Progenitor cell of endocrine pancreas (in vitro differentiated cells): ENCODE data around the gene FBN1. TPM values are rescaled to one million over a fixed set of nuclear protein-coding genes. Genes with fewer than 3 reads are reported as not detected.

Experiments
- DNase-seq: peaks from one replicate; pipeline ENCODE4 v3.0.0; 2021; ENCODE audit warnings: low spot score; ENCODE audit not compliant: unreplicated experiment
- H3K27ac Mint-ChIP-seq: 2 replicates; pipeline ENCODE4 v1.8.0; 2021; ENCODE audit warnings: mild to moderate bottlenecking, moderate library complexity, mixed read lengths
- H3K27me3 Mint-ChIP-seq: 2 replicates; pipeline ENCODE4 v1.8.0; 2021; ENCODE audit warnings: mixed read lengths
- H3K36me3 Mint-ChIP-seq: 2 replicates; pipeline ENCODE4 v1.8.0; 2022; ENCODE audit warnings: mixed read lengths; ENCODE audit not compliant: insufficient read depth
- H3K4me1 Mint-ChIP-seq: 2 replicates; pipeline ENCODE4 v1.8.0; 2021; ENCODE audit warnings: low read depth, mixed read lengths
- H3K4me3 Mint-ChIP-seq: 2 replicates; pipeline ENCODE4 v1.8.0; 2021; ENCODE audit warnings: low read depth, mild to moderate bottlenecking, moderate library complexity, mixed read lengths
- H3K9me3 Mint-ChIP-seq: 2 replicates; pipeline ENCODE4 v1.8.0; 2021; ENCODE audit warnings: low read depth, mixed read lengths
- total RNA-seq: library from RNA; stranded (reverse); gene quantifications from 2 replicates; pipeline ENCODE4 v1.2.1, GENCODE V29; 2021
- TF ChIP-seq, protein P1 (sequence below): fragments of 200-600 bp; sonication (generic); IDR thresholded peaks from one replicate; pipeline ENCODE4 v1.5.0; 2021; ENCODE audit warnings: antibody characterized with exemption, mild to moderate bottlenecking; ENCODE audit not compliant: unreplicated experiment

Gene FBN1
- total RNA-seq, 1 donor from 2014 or later: 3.3 TPM

DNA sequence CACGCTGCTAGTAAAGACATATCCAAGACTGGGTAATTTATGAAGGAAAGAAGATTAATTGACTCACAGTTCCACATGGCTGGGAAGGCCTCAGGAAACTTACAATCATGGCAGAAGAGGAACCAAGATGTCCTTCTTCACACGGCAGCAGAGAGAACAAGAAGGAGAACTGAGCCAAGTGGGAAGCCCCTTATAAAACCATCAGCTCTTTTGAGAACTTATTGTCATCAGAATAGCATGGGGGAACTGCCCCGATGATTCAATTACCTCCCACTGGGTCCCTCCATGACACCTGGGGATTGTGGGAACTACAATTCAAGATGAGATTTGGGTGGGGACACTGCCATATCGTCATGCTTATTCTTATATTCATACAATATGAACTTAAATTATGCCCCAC, 265.3 kb downstream of the FBN1 start:
- TF ChIP-seq, protein P1, sequence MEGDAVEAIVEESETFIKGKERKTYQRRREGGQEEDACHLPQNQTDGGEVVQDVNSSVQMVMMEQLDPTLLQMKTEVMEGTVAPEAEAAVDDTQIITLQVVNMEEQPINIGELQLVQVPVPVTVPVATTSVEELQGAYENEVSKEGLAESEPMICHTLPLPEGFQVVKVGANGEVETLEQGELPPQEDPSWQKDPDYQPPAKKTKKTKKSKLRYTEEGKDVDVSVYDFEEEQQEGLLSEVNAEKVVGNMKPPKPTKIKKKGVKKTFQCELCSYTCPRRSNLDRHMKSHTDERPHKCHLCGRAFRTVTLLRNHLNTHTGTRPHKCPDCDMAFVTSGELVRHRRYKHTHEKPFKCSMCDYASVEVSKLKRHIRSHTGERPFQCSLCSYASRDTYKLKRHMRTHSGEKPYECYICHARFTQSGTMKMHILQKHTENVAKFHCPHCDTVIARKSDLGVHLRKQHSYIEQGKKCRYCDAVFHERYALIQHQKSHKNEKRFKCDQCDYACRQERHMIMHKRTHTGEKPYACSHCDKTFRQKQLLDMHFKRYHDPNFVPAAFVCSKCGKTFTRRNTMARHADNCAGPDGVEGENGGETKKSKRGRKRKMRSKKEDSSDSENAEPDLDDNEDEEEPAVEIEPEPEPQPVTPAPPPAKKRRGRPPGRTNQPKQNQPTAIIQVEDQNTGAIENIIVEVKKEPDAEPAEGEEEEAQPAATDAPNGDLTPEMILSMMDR: no peak
- no peak overlapping the region for H3K27ac Mint-ChIP-seq
- DNase-seq: no peak
- H3K4me3 Mint-ChIP-seq: no peak overlapping the region
- no peaks in the 10 kb centered on the region for H3K4me1 Mint-ChIP-seq
- no peaks in the 10 kb centered on the region for H3K27me3 Mint-ChIP-seq
- H3K36me3 Mint-ChIP-seq: no peaks in the 10 kb centered on the region
- peaks cover 7% of the 10 kb centered on the region for H3K9me3 Mint-ChIP-seq

DNA sequence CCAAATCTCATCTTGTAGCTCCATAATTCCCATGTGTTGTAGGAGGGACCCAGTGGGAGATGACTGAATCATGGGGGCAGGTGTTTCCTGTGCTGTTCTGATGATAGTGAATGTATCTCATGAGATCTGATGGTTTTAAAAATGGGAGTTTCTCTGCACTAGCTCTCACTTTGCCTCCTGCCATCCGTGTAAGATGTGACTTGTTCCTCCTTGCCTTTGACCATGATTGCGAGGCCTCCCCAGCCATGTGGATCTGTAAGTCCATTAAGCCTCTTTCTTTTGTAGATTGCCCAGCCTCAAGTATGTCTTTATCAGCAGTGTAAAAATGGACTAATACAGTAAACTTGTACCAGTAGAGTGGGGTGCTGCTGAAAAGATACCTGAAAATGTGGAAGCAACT, 269.7 kb downstream of the FBN1 start:
- no peak for DNase-seq
- TF ChIP-seq, protein P1: no peak
- Mint-ChIP-seq H3K27me3 (peaks cover 5% of the 10 kb centered on the region), H3K4me3 (no peak overlapping the region), H3K4me1 (no peaks in the 10 kb centered on the region), H3K9me3 (peaks cover 7% of the 10 kb centered on the region), H3K27ac (no peak overlapping the region), H3K36me3 (no peaks in the 10 kb centered on the region)

DNA sequence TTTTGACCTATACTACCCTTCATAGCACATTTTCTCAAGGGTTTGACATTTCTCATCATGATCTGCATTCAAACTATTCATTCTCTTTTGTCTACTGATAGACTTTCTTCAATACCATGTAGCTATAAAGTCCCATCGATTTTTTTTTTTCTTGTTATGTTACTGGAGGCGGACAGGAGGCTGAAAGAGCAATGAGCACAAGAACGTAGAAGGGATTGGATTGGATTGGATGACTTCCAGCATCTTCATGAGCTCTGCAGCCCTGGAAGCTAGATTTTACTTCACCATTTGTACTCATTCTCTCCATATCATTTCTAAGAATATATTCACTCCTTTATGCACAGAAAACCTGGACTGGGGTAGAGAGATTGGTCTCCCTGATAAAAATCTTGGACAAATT, 271.0 kb downstream of the FBN1 start:
- Mint-ChIP-seq H3K27ac (no peak overlapping the region), H3K9me3 (peaks cover 7% of the 10 kb centered on the region), H3K4me3 (no peak overlapping the region), H3K4me1 (no peaks in the 10 kb centered on the region), H3K36me3 (no peaks in the 10 kb centered on the region), H3K27me3 (peaks cover 5% of the 10 kb centered on the region)
- TF ChIP-seq, protein P1: no peak
- no peak for DNase-seq

DNA sequence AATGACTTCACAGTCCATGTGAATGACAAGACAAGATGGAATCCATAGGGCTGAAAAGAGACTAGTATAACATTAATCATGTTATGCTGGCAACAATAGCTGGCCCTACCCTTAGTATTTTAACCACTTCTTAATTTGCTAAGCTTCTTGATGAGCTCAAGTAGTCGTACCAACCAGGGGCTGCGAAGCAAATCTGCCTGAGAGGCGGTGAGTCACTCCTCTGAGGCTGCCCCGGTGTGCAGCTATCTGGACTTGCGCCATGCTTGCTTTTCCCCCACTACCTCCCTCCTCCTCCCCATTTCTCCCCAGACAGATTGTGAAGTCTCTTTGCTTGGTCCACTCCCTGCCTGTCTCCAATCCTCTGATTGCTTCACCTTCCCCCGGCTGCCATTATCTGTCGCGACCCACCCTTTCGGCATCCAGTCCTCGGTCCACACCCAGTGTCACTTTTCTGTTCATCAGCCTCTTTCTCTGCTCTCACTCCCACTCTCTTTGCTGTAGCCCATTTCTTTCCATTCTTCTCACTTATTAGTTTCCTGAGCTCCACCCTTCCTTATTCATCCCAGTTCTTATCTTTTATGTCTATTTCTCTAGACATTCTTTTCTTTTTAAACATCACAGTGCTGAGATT, 271.6 kb downstream of the FBN1 start:
- no peak overlapping the region for H3K4me3 Mint-ChIP-seq
- no peak overlapping the region for H3K27ac Mint-ChIP-seq
- DNase-seq: no peak
- peaks cover 5% of the 10 kb centered on the region for H3K27me3 Mint-ChIP-seq
- no peaks in the 10 kb centered on the region for H3K36me3 Mint-ChIP-seq
- H3K4me1 Mint-ChIP-seq: no peaks in the 10 kb centered on the region
- H3K9me3 Mint-ChIP-seq: peaks cover 7% of the 10 kb centered on the region
- TF ChIP-seq, protein P1: no peak

DNA sequence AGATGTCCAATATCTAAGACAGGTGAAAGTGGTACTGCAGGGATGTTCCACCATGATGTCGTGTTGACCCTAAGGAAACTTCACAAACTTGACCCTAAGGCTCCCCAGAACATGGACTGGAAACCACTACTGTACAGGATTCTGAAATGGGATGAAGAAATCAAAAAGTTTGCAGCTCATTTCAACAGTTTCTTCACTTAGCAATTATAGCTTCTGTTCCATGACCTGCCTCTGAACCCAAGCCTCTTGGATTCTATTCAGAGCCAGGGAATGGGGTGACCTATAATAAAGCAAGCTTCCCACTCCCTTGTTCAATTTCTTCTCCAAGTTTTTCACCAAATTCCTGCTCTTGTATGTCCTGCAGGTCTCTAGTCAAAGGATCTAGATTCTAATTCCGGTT, 273.5 kb downstream of the FBN1 start:
- TF ChIP-seq, protein P1: no peak
- DNase-seq: no peak
- H3K27me3 Mint-ChIP-seq: peaks cover 5% of the 10 kb centered on the region
- no peak overlapping the region for H3K4me3 Mint-ChIP-seq
- peaks cover under 1% of the 10 kb centered on the region for H3K4me1 Mint-ChIP-seq
- no peak overlapping the region for H3K27ac Mint-ChIP-seq
- no peaks in the 10 kb centered on the region for H3K36me3 Mint-ChIP-seq
- H3K9me3 Mint-ChIP-seq: no peaks in the 10 kb centered on the region
